ENCODE measurements around the gene VSTM1.
"Not testable (repeated sequence)": the region's sequence is repeated elsewhere in the genome, so short reads cannot be mapped to it uniquely, and the experiment has no call there.

VSTM1 gene

DNA sequence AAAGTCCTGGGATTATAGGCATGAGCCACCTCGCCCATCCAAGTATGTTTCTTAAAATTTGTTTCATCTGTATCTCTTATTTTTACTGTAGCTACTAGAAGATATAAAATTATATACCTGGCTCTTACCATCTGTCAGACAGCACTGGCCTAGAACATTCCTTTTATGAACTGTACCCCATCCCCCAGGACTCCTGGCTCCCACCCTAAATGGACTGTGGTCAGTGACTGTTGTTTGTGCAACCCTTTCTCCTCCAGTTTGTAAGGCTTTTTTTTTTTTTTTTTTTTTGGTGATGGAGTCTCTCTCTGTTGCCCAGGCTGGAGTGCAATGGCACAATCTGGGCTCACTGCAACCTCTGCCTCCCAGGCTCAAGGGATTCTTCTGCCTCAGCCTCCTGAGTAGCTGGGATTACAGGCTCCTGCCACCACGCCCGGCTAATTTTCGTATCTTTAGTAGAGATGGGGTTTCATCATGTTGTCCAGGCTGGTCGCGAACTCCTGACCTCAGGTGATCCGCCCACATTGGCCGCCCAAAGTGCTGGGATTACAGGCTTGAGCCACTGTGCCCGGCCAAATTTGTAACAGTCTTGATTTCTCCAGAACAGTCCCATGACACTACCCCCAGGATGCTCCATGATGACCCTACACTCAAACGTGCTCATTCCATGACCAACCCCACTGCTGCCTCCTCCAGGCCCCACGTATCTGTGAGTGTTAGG is 41.5 kb upstream of the VSTM1 start:
- DNase-seq (ENCODE audit: low read depth), result no peak
- TF ChIP-seq, protein P1, sequence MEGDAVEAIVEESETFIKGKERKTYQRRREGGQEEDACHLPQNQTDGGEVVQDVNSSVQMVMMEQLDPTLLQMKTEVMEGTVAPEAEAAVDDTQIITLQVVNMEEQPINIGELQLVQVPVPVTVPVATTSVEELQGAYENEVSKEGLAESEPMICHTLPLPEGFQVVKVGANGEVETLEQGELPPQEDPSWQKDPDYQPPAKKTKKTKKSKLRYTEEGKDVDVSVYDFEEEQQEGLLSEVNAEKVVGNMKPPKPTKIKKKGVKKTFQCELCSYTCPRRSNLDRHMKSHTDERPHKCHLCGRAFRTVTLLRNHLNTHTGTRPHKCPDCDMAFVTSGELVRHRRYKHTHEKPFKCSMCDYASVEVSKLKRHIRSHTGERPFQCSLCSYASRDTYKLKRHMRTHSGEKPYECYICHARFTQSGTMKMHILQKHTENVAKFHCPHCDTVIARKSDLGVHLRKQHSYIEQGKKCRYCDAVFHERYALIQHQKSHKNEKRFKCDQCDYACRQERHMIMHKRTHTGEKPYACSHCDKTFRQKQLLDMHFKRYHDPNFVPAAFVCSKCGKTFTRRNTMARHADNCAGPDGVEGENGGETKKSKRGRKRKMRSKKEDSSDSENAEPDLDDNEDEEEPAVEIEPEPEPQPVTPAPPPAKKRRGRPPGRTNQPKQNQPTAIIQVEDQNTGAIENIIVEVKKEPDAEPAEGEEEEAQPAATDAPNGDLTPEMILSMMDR (IDR thresholded peaks at IDR 0.05; ENCODE audit: control insufficient read depth, extremely low read depth, insufficient read depth), result no peak

DNA sequence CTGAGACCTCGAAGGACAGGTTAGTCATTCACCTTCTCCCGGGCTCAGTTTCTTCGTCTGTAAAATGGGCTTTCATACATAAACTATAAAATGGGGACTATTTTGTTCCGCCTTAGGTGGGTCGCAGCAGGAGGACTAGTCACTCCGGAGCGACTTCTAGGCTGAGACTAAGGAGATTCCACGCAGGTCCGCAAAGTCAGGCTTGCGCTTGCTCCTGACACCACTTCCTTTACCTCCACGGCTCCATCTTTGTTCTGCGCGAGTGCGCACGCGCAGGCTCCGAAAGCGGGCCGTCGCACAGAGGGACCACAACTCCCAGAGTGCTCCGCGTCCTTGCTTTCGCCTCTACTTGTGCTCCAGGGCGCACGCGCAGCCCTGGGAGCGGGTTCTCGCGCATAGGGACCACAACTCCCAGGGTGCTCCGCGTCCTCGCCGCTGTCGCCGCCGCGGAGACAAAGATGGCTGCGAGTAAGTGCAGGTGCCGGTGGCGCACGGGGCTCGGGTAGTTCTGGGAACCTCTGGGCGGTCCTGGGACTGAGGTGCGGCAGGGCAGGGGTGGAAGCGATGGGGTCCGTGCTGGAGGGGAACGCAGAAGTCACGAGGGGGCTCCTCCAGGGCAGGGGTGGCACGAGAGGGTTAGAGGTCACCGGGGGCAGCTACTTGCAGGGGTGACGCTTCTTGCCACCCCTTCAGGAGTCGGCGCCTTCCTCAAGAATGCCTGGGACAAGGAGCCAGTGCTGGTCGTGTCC is 38.9 kb upstream of the VSTM1 start, which contains the start of gene NDUFA3:
TSS of gene NDUFA3 (plus strand) at position 435 of the 749 bp plus-strand sequence. CDS start at position 459, 24 bp downstream.
- TF ChIP-seq, protein P1 (IDR thresholded peaks at IDR 0.05; ENCODE audit: control insufficient read depth, extremely low read depth, insufficient read depth), result no peak
- H3K4me3 ChIP-seq (ENCODE audit: low read depth, low read length), result peak within 1 kb of the TSS; percentile 85
- peak; percentile 92 for DNase-seq (ENCODE audit: low read depth)

More for the DNA sequence above, 41.5 kb upstream of the VSTM1 start:
- no peak overlapping the region for H3K4me3 ChIP-seq (ENCODE audit: low read depth, low read length)

DNA sequence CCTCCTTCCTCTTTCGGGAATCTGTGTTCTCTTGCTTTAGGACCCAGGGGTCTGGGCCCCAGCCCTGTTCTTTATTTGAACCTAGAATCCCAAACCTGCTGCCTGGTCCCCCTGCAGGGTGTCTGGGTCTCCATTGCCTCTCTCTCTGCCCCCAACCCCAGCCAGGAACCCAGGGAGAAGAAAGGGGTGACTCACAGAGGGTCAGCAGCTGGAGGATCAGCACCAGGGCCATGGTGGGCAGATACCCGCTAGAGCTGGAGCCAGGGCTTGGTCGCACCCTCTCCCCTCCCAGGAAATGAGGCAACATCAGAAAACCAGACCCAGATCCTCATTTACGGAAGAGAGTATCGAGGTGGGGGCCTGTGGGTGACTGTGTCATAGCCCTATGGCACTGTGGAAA is 36.9 kb upstream of the VSTM1 start, which contains the start of gene OSCAR:
TSS of gene OSCAR (minus strand) at position 243 of the 400 bp plus-strand sequence. CDS start at position 232, 11 bp downstream.
- no peak for DNase-seq (ENCODE audit: low read depth)
- no peak within 1 kb of the TSS for H3K4me3 ChIP-seq (ENCODE audit: low read depth, low read length)
- TF ChIP-seq, protein P1 (IDR thresholded peaks at IDR 0.05; ENCODE audit: control insufficient read depth, extremely low read depth, insufficient read depth), result no peak

DNA sequence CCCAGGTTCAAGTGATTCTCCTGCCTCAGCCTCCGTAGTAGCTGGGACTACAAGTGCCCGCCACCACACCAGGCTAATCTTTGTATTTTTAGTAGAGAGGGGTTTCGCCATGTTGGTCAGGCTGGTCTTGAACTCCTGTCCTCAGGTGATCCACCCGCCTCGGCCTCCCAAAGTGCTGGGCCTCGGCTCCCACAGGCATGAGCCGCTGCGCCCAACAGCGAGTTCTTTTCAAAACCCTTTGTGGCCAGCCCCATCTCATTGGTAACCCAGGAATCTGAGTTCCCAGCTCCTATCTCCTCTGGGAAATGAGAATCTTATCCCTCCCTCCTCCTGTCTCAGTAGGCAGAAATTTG is 36.2 kb upstream of the VSTM1 start:
- not testable (repeated sequence) for DNase-seq (ENCODE audit: low read depth); H3K4me3 ChIP-seq (ENCODE audit: low read depth, low read length)

DNA sequence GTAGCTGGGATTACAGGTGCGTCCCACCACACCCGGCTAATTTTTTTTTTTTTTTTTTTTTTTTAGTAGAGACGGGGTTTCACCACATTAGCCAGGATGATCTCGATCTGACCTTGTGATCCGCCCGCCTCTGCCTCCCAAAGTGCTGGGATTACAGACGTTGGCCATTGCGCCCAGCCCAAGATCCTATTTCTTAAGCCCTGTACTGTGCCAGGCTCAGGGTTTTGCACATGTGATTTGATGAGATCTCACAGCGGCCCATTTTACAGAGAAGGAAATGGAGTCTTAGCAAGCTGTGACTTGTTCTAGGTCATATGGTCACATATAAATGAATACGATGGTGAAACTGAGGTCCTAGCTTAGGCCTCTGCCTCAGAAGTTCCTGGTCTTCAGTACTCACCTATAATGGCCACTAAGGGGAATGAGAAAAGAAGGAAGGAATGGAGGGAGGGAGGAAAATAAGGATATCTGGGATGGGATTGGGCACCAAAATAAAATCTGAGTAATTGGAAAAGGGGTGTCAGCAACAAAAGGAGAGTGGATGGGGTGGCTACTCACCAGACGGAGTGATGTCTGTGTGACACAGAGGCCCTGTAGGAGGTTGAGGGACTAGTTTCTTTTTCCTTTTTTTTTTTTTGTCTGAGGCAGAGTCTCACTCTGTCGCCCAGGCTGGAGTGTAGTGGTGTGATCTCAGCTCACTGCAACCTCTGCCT is 35.6 kb upstream of the VSTM1 start:
- DNase-seq (ENCODE audit: low read depth), result no peak
- H3K4me3 ChIP-seq (ENCODE audit: low read depth, low read length), result no peak overlapping the region
- TF ChIP-seq, protein P1 (IDR thresholded peaks at IDR 0.05; ENCODE audit: control insufficient read depth, extremely low read depth, insufficient read depth), result no peak

DNA sequence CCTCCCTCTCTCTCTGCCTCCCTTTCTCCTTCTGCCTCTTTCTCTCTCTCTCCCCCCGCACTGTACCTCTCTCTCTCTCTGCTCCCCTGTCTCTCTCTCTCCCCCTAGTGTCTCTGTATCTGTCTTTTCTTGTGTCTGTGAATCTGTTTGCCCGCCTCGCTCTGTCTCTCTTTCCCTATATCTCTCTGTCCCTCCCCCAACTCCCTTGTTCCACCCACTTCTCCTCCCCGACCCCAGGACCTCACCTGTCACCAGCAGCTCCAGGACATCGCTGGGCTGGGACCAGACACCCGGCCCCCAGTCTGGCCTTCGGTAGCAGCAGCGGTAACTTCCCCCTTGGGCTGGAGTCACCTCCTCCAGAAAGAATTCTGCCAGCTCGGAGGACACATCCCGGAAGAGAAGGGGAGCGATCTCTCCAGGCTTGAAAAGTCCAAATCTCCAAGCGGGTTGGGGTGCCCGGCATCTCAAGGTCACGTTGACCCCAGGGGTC is 33.0 kb upstream of the VSTM1 start:
- no peak for DNase-seq (ENCODE audit: low read depth)
- H3K4me3 ChIP-seq (ENCODE audit: low read depth, low read length), result no peak overlapping the region
- TF ChIP-seq, protein P1 (IDR thresholded peaks at IDR 0.05; ENCODE audit: control insufficient read depth, extremely low read depth, insufficient read depth), result peak; percentile 15; the same call in 1 of the 2 replicates

DNA sequence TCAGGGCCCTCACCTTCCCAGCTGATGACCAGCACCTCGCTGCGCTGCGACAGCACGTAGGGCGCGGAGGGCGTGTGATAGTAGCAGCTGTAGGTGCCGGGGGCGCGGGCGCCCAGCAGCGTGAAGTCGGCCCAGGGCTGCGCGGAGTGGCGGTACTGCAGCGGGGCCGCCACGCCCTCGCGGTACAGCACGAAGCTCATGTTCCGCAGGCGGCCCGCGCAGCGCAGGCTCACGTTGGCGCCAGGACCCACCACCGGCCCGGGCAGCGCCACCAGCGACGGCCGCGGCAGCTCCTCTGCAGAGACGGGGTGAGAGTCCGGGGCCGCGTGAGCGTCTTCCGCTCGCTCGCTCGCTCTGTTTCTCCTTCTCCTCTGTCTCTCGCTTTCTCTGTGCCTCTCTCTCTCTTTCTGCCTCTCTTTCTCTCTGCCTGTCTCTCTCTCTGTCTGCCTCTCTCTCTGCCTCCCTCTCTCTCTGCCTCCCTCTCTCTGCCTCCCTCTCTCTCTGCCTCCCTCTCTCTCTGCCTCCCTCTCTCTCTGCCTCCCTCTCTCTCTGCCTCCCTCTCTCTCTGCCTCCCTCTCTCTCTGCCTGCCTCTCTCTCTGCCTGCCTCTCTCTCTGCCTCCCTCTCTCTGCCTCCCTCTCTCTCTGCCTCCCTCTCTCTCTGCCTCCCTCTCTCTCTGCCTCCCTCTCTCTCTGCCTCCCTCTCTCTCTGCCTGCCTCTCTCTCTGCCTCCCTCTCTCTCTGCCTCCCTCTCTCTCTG is 32.3 kb upstream of the VSTM1 start:
- peak overlapping the region; percentile 25; the same call in 1 of the 2 replicates for H3K4me3 ChIP-seq (ENCODE audit: low read depth, low read length)
- not testable (repeated sequence) for DNase-seq (ENCODE audit: low read depth)
